ENCODE data around the gene LRRC27. TPM values are rescaled to one million over a fixed set of nuclear protein-coding genes. Genes with fewer than 3 reads are reported as not detected.

LRRC27 gene
- total RNA-seq, 3 donors from 2014 or later, result 6.2 to 19.3 (median 8.2) TPM

- no peak for DNase-seq (ENCODE audit: low spot score in 2 of 2)
- intact Hi-C loops (cut with DNase I; ENCODE audit: low total_unique reads), result no loop called here
- H3K4me1 ChIP-seq, result no peaks in the 10 kb centered on the region
- H3K27ac ChIP-seq, result no peak overlapping the region
- no peaks in the 10 kb centered on the region for H3K27me3 ChIP-seq
- H3K36me3 ChIP-seq, result no peaks in the 10 kb centered on the region
- H3K9me3 ChIP-seq, result peaks cover 7 to 16% of the 10 kb centered on the region in 2 donors
- H3K4me3 ChIP-seq, result no peak overlapping the region
- no peak for TF ChIP-seq POLR2A (IDR thresholded peaks at IDR 0.05)
- TF ChIP-seq, protein P1, sequence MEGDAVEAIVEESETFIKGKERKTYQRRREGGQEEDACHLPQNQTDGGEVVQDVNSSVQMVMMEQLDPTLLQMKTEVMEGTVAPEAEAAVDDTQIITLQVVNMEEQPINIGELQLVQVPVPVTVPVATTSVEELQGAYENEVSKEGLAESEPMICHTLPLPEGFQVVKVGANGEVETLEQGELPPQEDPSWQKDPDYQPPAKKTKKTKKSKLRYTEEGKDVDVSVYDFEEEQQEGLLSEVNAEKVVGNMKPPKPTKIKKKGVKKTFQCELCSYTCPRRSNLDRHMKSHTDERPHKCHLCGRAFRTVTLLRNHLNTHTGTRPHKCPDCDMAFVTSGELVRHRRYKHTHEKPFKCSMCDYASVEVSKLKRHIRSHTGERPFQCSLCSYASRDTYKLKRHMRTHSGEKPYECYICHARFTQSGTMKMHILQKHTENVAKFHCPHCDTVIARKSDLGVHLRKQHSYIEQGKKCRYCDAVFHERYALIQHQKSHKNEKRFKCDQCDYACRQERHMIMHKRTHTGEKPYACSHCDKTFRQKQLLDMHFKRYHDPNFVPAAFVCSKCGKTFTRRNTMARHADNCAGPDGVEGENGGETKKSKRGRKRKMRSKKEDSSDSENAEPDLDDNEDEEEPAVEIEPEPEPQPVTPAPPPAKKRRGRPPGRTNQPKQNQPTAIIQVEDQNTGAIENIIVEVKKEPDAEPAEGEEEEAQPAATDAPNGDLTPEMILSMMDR (IDR thresholded peaks at IDR 0.05), result no peak
- TF ChIP-seq POLR2AphosphoS5 (IDR thresholded peaks at IDR 0.05), result no peak
Observed at GRCh38 chr10:132290631-132291030, 41.4 kb upstream of the LRRC27 start.

- H3K36me3 ChIP-seq, result no peaks in the 10 kb centered on the region
- H3K27ac ChIP-seq, result no peak overlapping the region
- DNase-seq (ENCODE audit: low spot score in 2 of 2), result no peak
- intact Hi-C loops (cut with DNase I; ENCODE audit: low total_unique reads), result no loop called here
- peaks cover 7 to 16% of the 10 kb centered on the region in 2 donors for H3K9me3 ChIP-seq
- H3K4me3 ChIP-seq, result no peak overlapping the region
- no peaks in the 10 kb centered on the region for H3K4me1 ChIP-seq
- H3K27me3 ChIP-seq, result no peaks in the 10 kb centered on the region
- TF ChIP-seq POLR2A (IDR thresholded peaks at IDR 0.05) (no peak), POLR2AphosphoS5 (IDR thresholded peaks at IDR 0.05) (no peak)
- TF ChIP-seq, protein P1 (IDR thresholded peaks at IDR 0.05), result no peak
Observed at GRCh38 chr10:132291826-132292225, 40.2 kb upstream of the LRRC27 start.

DNA sequence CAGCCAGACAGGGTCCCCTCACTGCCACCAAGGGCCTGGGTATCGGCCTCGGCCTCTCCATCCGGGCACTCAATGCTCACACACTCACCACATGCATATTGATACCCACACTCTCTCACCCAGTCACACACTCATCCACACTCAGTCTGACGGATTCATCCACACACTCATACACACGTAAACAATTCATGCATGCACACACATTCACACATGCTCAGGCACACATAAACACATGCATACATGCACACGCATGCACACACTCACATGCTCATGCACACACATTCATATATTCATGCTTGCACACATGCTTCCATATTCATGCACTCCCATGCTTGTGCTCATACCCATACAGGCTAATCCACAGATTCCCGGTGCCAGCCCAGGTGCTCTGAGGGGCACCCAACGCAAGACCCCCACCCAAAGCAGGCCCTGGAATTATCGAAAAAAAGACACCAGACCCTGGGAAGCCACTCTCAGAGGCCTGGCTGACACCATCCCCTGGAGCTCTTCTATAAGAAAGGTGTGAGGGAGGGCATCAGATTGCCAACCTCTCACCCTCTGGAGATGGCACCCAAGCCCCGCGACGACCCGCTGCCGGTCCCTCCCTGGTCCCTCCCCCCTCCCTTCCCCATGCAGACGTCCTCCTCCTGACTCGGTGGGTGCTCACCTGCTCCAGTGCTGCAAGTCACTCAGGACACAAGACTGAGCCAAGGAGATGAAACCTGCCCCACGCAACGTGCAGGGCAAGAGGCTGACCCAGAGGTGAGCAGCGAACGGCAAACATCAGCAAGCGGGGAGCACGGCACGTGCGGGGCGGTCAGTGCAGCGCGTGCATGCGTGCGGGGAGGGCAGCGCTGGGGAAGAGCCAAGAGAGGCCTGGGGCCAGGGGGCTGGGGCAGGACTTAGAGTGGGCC lies 39.4 kb upstream of the LRRC27 start:
- no peaks in the 10 kb centered on the region for H3K36me3 ChIP-seq
- H3K9me3 ChIP-seq, result peaks cover 7 to 16% of the 10 kb centered on the region in 2 donors
- no peaks in the 10 kb centered on the region for H3K4me1 ChIP-seq
- no peaks in the 10 kb centered on the region for H3K27me3 ChIP-seq
- TF ChIP-seq POLR2AphosphoS5 (IDR thresholded peaks at IDR 0.05), result no peak
- intact Hi-C loops (cut with DNase I; ENCODE audit: low total_unique reads), result no loop called here
- no peak overlapping the region for H3K27ac ChIP-seq
- no peak overlapping the region for H3K4me3 ChIP-seq
- DNase-seq (ENCODE audit: low spot score in 2 of 2), result peak in 1 of 2 donors; percentile 48

DNA sequence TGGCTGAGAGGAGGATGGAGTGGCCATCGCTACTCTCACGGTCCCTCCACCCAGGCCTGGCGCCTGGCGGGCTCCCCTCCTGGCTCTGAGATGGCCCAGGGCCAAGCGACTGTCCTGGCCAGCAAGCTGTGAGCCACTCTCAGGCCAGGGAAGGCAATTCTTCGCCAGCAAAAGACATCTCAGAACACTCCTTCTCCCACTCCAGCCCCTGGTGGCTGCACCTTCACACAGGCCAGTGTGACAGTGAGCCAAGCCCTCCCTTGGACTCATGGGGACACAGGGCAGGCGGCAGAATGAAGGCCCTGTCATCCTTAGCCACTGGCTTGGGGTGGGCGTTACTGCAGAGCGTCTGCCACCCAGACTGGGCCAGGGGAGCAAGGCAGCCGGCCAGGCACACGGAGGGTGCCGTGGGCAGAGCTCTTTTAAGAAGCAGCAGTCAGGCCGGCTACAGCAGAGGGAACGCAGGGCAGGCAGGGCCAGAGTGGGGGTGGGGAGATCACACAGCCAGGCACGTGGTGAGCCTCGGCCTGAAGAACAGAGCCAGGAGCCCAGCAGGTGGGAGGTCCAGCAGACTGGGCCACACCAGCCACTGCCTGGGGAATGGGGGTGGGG lies 38.7 kb upstream of the LRRC27 start:
- DNase-seq (ENCODE audit: low spot score in 2 of 2), result peak in 1 of 2 donors; percentile 40

DNA sequence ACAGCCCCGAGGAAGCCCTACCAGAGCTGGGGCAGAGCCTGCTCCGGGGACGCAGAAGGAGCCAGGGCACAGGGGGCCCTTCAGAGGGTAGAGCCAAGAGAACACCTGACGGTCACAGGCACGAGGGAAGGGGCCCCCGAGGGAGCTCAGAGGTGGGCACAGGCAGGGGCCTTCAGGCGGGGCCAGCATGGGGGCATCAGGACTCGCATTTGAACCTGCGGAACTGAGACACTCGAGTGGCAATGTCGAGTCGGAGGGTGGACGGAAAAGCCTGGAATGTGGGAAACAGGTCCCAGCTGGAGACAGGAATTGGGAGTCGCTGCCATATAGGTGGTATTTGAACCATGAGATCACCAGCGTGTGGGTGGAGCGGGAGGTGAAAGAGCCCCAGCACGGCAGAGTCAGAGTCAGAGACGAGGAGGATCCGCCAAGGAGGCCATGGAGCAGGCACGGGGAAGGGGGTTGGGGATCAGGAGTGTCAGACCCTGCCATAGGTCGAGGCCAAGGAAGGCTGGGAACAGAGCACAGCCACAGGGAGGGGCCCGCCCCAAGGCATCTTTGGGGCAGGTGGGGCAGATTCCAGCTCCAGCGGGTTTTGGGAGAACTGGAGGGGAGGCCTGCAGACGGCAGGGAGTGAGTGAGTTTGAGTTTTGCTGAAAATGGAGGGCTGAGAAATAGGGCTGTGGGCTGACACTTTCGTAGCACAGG lies 38.0 kb upstream of the LRRC27 start:
- Histone ChIP-seq H3K27ac (no peak overlapping the region), H3K36me3 (no peaks in the 10 kb centered on the region), H3K9me3 (peaks cover 6 to 7% of the 10 kb centered on the region in 2 donors), H3K4me1 (no peaks in the 10 kb centered on the region), H3K27me3 (no peaks in the 10 kb centered on the region), H3K4me3 (no peak overlapping the region)
- intact Hi-C loops (cut with DNase I; ENCODE audit: low total_unique reads), result no loop called here
- DNase-seq (ENCODE audit: low spot score in 2 of 2), result peak in 1 of 2 donors; percentile 34
- TF ChIP-seq, protein P1 (IDR thresholded peaks at IDR 0.05), result no peak
- TF ChIP-seq POLR2AphosphoS5 (IDR thresholded peaks at IDR 0.05), result no peak
- no peak for TF ChIP-seq POLR2A (IDR thresholded peaks at IDR 0.05)

More for the DNA sequence above, 38.7 kb upstream of the LRRC27 start:
- H3K27me3 ChIP-seq, result no peaks in the 10 kb centered on the region
- H3K36me3 ChIP-seq, result no peaks in the 10 kb centered on the region
- no peak overlapping the region for H3K4me3 ChIP-seq
- intact Hi-C loops (cut with DNase I; ENCODE audit: low total_unique reads), result no loop called here
- H3K9me3 ChIP-seq, result peaks cover 7 to 10% of the 10 kb centered on the region in 2 donors
- H3K4me1 ChIP-seq, result no peaks in the 10 kb centered on the region
- TF ChIP-seq, protein P1 (IDR thresholded peaks at IDR 0.05), result no peak
- TF ChIP-seq POLR2AphosphoS5 (IDR thresholded peaks at IDR 0.05), result no peak
- TF ChIP-seq POLR2A (IDR thresholded peaks at IDR 0.05), result no peak
- H3K27ac ChIP-seq, result no peak overlapping the region

Data from breast epithelium (tissue), 4 donors.